HG02763 (cell line): ENCODE measurements around the gene GSG1.

Source experiments
- ATAC-seq: cut with Tn5 transposase; IDR thresholded peaks from one replicate; pipeline ENCODE4 v1.9.1; 2021; ENCODE audit warnings: mild to moderate bottlenecking, moderate library complexity; ENCODE audit not compliant: unreplicated experiment

GSG1 gene

DNA sequence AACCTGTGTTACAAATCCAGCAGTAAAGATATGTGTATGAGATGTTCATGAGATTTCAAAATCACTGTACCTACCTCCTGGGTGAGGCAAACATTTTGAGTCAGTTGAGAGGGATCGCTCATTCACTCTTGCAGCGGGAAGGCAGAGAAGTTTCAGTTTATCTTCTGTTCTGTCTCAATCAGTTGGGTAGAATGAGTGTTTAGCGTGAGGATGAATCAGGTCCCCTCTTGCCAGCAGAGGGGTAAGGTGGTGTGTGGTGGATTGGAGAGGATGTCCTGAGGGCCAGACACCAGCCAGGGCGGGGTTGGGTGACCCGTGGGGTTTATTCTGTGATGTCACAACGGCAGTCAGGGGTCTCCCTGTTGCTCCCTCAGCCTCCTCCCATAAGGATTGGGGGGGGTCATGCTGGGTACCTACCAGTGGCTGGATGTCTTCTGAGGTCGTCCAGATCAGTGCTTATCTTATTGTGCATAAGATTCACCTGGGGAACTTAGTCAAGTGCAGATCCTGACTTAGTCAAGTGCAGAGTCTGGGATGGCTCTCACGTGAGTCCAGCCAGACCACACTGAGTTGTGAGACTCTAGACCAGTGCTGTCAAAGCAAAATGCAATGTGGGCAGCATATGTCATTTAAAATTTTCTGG lies at the start of gene GSG1:
Gene GSG1, minus strand, starts transcription at position 277 of the 643 bp plus-strand sequence. Its CDS starts 155 bp downstream, at position 122.
- no peak for ATAC-seq

DNA sequence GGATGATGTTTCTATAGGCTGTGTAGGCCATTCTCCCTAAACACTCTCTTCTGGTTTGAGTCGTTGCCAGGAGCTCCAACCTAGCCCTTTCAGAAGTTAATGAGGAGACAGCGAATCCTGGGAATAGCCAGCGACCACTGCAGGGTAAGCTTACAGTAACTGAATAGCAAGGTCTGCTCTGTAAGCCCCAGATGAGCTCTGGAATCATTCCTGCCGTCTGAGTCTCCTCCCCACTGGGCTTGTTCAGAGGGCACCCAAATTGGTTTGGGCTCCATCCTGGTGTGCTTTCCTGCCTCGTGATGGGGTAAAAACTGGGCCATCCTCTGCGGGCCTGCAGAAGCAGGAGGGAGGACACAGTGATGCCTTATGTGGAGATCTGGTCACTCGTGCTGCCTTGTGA lies 49.7 kb upstream of the GSG1 start:
- no peak for ATAC-seq

DNA sequence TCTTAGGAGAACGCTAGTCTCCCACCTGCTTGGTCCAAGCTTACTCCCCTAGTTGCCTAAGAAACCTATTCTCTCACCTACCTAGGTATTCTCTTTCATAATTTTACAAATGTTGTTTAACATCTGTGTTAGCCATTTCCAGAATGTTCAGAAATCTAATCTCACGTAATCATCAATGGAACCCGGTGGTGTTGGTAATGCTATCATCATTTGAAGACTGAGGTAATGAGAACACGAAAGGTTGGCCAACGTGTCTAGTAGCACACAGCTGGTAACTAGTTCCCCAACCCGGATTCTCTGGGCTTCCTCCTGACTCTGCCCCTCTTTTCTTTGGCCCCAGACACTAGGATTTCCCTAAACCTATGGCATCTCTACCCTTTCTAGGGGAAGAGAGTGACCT lies 49.3 kb upstream of the GSG1 start:
- ATAC-seq = no peak

DNA sequence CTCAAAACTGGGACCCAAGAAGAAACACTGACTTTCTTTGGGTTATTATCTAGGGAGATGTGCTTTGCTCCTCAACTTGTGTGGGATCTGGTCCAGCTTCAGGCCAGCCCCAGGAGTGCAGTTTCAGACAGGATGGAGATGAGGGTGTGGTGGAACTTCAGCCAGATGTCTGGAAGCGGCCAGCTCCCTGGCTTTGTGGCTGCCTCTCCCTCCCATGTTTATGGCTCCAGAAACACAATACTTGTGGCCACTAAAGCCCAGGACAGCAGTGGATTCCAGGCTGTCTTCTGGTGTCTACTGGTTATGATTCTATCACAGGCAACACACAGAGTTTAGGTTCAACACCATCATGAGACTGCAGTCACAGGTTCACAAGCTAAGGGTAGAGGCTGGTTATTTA lies 48.8 kb upstream of the GSG1 start:
- no peak for ATAC-seq

DNA sequence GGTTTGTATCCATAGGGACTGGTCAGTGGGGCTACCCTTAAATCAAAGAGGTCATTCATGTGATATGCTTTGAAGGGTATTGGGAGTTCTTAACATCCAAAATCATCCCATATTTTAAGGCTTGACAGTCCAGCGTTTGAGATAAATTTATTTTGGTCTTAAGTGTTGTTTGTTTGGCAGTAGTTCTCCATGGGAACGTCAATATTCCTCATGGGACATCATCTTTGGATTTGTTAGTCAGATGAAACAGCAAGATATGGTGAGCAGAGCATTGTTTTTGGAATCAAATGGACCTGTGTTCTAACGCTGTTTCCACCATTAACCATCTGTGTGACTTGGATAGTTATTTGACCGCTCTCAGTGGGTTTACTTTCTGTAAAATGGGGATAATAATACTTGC lies 45.9 kb upstream of the GSG1 start:
- no peak for ATAC-seq

DNA sequence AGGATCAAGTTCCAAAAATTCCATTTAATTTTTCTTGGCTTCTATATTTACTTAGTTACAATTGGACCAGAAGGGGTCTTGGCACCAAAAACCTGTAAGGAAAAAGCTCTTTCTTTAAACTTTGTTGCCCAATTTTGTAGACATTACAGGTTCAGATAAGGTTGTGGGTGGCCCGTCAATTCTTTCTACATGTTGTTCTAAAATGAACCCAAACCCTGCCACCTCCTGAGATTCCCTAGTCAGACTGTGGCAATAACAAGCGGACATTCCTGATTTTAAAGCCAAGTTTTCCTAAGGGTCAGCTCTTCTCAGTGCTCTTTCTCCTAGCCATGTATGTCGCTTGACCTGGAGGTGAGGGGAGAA lies 45.0 kb upstream of the GSG1 start:
- no peak for ATAC-seq

DNA sequence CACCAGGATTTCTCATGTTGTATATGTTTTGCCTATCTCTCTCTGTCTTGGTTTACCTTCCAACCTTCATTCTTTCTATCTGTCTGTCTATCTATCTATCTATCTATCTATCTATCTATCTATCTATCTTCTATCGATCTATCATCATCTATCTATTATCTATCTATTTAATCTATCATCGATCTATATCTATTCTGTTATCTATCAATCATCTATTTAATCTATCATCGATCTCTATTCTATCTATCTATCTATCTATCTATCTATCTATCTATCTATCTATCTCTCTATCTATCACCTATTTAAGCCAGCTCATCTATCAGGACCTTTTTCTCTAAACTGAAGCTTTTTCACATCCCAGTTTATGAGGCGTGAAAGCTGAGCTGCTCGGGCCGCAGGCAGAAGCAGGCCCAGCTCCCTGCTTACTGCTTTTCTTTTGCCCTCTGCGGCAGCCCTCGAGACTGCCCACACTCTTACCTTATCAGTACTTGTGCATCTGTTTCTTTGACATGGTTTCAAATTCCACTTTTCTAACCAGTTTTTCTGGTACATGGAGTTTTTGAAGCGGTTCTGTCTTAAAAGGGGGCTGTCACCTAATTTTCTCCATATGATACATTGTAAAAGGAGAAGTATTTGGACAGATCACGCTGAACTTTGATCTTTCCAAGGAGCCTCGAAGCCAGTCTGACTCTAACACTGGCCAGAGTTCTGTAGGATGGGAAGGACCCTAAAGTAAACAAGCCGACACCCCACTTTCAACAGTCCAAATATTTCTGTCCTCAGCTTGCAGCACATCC lies 44.4 kb upstream of the GSG1 start:
- no peak for ATAC-seq

GRCh38 chr12:13146336-13146938 lies 43.0 kb upstream of the GSG1 start:
- ATAC-seq = no peak

DNA sequence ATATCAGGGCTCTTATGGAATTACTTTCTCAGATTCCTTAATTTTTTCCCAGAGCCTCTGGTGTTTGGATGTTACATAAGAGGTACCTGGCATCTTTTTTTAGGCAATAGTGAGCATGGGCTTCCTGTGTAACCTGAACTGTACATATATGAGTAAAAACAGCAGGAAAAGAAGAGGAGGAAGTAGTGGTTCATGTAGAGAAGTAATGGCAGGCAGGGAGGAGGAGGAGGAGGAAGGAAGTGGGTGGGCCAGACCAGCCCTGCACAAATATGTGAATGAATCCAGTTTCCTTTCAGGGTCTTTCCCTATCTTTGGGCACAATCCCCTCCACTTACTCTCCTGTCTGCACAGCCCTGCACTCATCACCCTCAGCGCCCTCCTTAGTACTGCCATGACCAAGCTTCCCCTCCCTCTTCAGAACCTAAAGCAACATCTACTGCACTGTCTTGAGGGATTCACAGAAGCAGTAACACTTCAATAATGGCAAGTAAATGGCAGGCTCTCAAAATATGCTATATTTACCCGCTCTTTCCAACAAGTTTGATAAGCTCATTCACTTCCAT lies 40.9 kb upstream of the GSG1 start:
- no peak for ATAC-seq

GRCh38 chr12:13142747-13143146 lies 39.3 kb upstream of the GSG1 start:
- ATAC-seq = no peak

DNA sequence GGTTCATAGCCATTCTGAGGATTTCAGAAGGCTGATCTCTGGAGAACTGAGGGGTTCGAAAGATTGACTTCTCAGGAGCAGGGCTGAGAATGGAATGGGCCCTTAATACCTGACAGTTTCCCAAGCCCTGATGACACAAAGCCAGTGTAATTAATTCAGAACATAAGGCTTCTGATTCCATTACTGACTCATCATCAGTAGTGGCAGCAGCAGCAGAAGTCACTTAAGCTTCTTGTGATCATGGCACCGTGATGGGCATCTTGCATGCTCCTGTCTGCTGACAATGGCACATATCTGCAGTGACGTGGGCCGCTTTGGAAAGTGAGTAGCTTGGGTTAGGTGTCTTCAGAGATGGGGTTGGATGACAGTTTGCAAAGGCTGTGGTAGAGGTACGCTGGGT lies 38.2 kb upstream of the GSG1 start:
- ATAC-seq = no peak

DNA sequence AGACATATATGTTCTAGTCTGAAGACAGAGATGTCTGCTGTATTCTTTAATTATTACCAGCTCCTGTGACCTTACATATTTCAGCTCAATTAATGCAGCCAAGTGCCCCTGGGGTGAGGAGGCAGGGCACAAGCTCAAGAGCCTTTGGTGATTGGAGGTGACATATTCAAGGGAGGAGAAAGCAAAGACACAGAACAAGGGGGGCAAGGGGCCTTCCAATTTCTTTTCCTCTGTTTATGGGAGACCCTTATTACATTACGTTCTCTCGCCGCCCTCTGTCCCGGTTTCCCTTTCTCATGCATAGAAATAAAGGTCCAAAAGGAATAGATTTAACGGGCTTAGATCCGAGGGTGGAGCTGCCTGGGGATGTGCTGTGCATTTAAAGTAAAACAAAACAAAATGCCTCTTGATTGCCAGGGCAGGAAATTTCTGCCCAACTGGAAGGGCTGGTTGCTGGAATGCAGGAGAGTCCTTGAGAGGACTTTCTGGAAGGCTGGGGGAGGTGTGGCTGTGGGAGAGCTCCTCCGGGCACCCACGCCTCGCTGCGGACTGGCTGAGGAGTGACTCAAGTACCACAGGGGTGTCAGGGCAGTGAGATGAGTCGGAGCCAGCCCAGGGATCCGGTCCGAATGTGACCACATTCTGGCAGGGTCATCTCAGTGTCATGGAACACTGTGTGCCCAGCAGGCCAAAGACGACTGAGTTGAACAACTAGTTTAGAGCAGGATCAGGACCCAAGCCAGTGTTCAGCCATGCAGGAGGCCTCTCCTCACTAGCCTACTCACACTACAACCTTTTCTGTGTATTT lies 32.1 kb upstream of the GSG1 start:
- no peak for ATAC-seq

DNA sequence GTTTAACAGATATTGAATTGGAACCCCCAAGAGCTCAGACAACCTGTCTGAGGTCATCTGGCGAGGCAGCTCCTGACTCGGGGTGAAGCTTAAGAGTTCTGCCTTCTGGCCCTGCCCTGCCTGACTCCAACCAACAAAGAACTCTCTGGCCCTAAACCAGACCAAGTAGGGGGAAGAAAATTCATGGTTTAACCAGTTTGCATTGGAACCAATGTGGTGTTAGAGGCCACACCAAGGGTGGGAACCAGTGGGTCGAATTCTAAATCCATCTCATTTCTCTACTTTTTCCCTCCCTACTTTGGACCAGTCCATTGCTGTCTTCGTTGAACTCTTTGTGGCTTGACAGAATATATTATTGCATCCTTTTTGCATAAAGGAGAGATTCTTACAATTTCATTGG lies 30.4 kb upstream of the GSG1 start:
- ATAC-seq = no peak

DNA sequence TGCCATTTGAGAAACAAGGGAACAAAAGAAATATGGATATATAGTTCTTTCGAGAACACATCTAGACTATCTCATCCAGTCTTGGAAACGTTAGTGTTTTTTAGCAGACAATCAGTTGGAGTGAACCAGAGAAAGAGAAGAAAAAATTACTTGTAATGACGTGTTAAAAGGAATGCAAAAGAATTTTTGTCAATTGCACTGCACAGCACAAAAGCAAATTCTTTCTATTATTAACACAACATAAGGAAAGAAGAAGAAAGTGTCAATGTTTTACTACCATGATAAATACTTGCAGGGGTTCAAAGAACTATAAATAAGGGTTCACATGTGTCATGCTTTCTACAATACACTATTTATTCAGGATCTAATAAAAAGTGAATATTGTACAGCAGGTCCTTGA lies 27.5 kb upstream of the GSG1 start:
- no peak for ATAC-seq

- no peak for ATAC-seq
These were observed 25.0 kb upstream of the GSG1 start for GRCh38 chr12:13128291-13128965.

- ATAC-seq = no peak
These were observed 24.0 kb upstream of the GSG1 start for GRCh38 chr12:13127444-13127843.

GRCh38 chr12:13126494-13126893 lies 23.0 kb upstream of the GSG1 start:
- ATAC-seq = no peak

DNA sequence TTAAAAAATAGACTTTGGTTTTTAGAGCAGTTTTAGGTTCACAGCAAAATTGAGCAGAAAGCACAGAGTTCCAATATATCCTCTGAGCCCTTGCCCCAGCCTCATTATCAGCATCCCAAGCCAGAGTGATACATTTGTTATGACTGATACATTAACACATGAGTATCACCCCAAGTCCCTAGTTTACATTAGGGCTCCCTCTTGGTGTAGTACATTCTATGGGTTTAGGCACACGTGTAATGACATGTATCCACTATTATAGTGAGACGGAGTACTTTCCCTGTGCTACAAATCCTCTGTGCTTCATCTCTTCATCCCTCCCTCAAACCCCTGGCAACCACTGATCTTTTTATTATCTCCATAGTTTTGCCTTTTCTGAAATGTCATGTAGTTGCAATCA lies 22.5 kb upstream of the GSG1 start:
- no peak for ATAC-seq

DNA sequence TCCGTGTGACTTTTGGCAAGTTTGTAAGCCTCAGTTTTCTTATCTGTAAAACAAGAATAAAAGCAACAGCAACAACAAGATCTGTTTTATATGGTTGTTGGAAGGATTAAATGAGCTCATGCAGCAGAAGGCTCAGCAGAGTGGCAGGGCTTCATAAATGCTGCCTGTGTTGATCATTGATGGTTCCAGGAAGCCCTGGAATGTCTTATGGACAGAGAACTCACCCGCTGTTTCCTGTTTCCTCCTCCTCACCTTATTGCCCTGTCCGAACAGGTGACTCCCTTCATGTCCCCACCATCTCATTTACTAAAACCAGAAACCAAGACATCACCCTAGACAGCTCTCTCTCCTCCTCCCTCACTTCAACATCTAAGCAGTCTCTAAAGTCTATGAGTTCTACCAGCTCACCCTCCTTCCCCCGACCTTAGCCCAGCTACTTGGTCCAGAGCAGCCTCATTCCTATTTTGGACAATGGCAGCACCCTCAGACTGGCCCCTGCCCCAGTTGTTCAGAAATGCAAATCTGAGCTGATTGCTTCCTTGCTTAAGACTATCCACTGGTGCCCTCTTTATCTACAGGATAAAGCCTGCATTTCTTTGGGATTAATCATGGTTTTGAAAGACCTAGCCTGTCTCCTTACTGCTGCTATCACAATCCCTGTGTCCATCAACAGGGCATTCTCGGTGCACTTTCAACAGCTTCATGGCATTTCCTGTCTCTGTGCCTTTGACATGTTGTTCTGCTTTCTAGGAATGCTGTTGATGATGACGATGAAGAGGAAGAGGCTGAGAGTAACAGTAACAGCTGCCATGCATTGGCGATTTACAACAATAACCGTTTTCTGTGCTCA lies 21.4 kb upstream of the GSG1 start:
- no peak for ATAC-seq

- ATAC-seq = no peak
These were observed 18.1 kb upstream of the GSG1 start for GRCh38 chr12:13121568-13121967.
